ENCODE results near the gene SH3RF3. TPM values are rescaled to one million over a fixed set of nuclear protein-coding genes. Genes with fewer than 3 reads are reported as not detected.

SH3RF3 gene
- polyA plus RNA-seq, 1 donor, result 5.0 TPM

GRCh38 chr2:109456776-109457175 is 327.8 kb downstream of the SH3RF3 start:
- no peak for DNase-seq

- no peak for DNase-seq
Observed at GRCh38 chr2:109457366-109457765, 328.4 kb downstream of the SH3RF3 start.

DNA sequence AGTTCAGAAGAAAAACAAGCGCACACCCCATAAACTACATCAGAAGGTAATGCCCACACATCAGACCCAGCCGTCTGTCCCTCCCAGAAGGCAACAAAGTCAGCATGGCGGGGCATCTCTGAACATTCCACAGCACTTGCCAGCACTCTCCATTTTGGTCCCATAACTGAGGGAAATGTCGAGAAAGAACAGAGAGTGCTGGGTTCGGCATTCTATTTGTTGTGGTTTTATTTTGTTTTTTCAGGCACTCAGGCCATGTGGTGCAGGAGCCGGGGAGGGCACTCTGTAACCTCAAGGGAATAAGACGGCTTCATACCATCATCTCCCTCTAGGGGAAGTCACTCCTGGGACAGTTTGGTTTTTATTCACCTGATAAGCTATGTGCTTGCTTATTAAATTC is 328.8 kb downstream of the SH3RF3 start:
- DNase-seq, result no peak

GRCh38 chr2:109458512-109458911 is 329.5 kb downstream of the SH3RF3 start:
- no peak for DNase-seq

- DNase-seq, result no peak
Observed at GRCh38 chr2:109459485-109459884, 330.5 kb downstream of the SH3RF3 start.

DNA sequence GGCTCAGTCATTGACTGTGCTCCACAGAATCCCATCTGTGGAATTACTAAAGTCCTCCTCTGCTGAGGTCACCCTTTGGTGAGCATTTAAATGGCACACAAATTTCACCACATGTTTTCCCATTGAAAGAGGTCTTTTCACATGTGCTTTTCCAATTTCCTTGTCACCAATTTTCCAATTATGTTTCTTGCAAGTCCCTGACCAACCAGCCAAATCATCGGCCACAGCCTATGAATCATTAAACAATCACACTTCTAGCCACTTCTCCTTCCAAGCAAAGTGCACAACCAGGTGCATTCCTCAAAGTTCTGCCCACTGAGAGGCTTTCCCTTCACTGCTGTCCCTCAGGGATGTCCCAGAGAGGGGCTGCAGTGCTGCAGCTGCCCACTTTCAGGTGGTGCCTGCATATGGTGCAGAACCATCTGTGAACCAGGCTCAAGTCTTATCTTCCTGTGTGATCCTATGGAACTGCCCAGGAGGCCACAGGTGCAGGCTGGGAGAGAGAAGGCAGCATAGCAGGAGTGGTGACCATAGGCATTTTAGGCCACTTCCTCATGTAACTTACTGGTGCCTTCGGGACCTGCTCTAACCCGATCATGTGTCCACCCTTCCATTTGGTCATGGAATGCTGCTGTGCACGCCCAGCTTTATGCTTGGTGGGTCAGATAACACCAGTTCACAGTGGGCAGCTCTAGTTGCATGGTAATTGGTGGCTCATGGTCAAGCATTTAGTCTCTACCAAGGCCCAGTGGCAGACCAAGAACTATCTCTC is 331.7 kb downstream of the SH3RF3 start:
- DNase-seq, result no peak

GRCh38 chr2:109463236-109463635 is 334.2 kb downstream of the SH3RF3 start:
- DNase-seq, result no peak

- no peak for DNase-seq
Observed at GRCh38 chr2:109463891-109464290, 334.9 kb downstream of the SH3RF3 start.

DNA sequence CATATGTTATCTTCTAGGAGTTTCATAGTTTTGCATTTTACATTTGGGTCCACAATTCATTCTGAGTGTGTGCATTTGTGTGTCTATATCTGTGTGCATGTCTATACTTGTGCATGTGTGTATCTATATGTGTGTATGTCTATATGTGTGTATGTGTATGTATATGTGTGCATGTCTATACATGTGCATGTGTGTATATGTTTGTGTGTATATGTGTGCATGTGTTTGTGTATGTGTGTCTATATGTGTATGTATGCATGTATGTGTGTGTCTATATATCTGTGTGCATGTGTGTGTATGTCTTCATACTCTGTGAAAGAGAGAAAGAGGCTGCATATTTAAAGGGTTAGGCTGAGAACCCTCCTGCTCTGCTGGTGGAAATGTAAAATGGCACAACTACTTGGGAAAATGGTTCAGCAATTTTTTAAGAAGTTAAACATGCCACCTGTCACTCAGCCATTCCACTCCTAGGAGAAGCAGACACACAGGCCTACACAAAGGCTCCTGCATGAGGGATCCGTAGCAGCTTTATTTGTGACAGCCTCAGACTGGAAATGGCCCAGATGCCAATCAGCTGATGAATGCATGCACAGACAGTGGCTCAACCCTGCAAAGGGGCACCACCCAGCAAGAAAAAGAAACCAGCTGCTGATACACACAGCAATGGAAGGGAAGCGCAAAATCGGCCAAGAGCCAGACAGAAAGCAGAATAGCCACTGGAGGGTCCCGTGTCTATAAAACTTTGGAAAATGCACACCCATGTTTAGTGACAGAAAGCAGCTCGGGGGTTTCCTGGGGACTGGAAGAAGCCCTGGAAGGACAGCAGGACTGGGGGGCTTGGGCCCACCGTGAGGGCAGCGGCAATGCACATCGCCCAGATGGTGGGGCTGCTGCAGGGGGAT is 337.9 kb downstream of the SH3RF3 start:
- DNase-seq, result no peak

DNA sequence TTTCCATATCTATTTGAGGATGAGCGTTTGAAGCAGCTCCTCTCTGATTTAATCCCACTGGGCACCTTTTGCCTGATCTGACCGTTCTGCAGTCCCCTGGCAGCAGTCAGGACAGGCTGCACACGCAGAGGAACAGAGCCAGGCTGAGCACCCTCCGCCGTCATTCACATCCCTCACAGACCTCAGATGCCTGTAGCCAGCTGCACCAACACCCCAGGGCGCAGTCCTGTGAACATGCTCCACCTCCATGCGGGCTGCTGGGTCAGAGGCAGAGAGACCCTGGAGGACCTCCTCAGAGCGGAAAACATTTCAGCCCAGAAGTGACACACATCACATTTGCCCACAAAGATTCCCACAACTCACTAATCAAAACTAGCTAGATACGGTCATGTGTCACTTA is 338.7 kb downstream of the SH3RF3 start:
- DNase-seq, result no peak

DNA sequence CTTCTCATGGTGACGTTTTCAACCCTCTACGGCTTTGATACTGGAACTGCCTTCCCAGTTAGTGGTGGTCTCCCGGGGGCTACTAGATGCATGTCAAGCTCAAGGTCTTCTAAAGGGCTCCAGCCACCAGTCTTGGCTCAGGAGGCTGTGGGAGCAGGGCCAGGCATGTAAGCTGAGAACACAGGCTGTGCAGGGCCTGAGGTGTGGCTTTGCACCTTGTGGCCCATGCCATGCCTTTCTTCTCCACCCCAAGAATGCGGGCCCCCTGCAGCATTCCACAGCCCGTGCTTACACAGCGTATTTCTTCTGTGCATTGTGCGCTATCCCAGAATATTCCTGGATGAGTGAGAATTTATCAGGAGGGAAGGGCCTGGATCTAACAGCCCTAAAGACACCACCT is 339.9 kb downstream of the SH3RF3 start:
- no peak for DNase-seq

GRCh38 chr2:109471658-109472057 is 342.7 kb downstream of the SH3RF3 start:
- DNase-seq, result no peak

DNA sequence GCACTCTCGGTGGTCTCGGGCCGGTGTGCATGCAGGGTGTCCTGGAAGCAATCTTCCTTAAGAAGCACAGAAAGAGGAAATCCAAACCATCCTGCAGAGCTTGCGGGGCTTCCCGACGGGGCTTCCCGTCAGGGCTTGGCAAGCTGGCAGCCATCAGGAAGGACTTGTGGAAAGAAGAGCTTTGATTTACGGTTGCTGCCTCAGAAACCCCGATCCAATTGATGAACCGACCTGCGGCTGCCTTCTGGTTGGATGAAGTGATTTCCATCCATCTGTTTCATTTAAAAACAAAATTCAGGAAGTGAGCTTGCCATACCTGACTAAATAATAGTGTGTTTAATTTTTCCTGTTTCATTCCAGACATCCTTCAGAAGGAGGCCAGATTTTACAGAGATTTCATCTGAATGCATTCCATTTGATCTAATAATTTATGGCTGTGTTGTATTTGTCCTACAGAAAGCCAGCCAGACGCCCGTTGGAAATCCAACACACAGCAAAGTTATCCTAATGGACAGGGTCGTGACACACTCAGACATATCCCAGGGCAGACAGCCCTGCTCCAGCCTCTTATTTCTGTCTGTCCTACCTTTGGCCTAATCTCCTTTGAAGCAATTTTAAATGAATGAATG is 343.4 kb downstream of the SH3RF3 start:
- no peak for DNase-seq

DNA sequence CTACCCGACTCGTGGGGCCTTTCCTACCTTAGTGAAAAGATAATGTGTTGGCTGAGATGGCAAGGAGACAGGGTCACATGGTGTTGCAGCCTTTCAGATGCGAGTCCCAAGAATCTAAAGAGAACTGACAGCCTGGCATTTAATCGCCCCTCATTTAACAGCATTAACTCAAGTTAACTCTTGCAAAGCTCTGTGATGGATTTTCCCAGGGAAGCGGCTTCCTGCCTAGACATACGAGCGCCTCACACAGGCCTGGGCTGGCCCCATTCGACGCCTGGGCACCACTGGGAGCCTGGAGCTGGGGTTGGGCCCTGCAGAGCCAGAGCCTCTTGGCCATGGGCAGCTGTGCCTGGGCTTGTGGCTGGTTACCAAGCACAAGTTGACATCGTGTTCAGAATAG is 344.0 kb downstream of the SH3RF3 start:
- no peak for DNase-seq

DNA sequence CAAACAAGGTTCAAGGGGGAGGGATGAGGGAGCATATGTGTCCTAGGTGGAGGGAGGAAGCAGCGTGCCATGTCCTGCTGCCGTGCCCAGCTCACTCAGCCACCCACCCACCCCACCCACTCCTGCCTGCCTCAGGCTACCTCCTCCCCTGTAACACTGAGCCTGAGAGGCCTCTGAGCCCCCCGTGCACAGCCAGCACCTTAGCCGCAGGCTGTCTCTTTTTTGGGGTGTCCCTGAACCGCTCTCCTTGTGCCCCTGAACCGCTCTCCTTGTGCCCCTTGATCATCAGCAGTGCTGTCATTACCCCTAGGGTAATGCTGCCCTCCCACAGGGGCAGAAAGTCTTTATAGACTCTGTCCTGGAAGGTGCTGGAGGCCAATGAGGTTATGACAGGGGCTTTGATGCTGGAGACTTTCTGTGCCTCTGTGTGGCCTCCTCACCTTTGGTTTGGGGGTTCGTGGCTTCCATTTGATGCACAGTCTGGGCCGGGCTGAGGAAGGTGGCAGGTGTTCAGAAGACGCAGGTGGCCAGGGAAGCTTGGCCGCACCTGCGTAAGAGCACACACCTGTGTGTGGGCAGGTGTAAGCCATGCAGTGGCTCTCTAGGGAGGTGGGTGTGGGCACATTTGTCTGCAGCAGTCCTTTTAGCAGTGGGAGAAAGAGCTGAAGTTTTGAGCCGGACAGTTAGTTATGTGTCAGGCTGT is 344.8 kb downstream of the SH3RF3 start:
- no peak for DNase-seq

- DNase-seq, result no peak
Observed at GRCh38 chr2:109474319-109474825, 345.4 kb downstream of the SH3RF3 start.

- no peak for DNase-seq
Observed at GRCh38 chr2:109475531-109476210, 346.7 kb downstream of the SH3RF3 start.

DNA sequence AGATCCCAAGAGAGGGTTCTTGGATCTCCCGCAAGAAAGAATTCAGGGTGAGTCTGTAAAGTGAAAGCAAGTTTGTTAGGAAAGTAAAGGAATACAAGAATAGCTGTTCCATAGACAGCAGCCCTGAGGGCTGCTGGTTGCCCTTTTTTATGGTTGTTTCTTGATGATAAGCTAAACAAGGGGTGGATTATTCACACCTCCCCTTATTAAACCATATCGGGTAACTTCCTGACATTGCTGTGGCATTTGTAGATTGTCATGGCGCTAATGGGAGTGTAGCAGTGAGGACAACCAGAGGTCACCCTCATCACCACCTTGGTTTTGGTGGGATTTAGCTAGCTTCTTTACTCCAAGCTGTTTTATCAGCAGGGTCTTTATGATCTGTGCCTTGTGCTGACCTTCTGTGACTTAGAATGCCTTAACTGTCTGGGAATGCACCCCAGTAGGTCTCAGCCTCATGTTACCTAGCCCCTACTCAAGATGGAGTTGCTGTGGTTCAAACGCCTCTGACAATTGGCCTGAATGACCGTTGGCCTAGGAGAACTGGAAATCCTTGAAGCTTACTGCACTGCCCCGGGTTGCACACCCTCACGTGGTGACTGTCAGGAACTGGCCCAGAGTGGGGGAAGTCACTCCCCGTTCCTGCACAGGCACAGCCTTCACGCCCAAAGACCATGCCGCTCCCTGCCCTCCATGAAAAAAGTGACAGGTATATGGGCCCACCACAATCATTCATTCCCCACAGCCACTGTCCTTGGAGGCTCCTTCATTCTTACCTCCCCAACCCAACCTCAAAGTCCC is 347.8 kb downstream of the SH3RF3 start:
- DNase-seq, result no peak

DNA sequence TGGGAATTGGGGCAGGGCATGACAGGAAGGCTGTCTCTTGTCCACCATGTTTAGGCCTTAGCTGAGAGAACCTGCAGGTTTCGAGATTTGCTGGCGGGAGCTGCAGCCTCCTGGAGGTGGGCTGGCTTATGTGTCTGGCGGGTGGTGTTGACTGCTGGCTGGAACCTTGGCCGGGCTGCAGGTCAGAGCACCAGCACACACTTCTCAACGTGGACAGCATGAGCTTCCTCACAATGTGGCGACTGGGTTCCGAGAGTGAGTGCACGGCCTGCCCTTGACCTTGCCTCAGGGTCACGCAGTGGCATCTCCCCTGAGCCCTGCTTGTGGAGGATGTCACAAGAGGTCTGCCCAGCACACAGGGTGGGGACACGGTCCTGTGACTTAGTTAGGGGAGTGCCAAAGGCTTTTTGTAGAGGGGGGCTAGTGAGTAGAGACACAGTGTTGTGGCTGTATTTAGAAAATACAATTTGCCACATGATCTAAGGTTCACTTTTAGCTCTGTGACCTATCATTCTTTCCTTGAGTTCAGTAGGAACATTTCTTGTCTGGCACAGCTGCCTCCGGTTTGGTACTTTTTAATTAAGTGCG is 350.0 kb downstream of the SH3RF3 start:
- no peak for DNase-seq

GRCh38 chr2:109479804-109480203 is 350.8 kb downstream of the SH3RF3 start:
- DNase-seq, result no peak

Data from hindlimb muscle (tissue), 1 donor.